VCaP (cell line): Measurements from ENCODE around the gene KCND2.
A peak's percentile ranks its signal among the peaks of the same experiment; 100 is the strongest.
"Not testable (repeated sequence)": the region's sequence is repeated elsewhere in the genome, so short reads cannot be mapped to it uniquely, and the experiment has no call there.

Source experiments
- H3K27ac ChIP-seq: fragments of 450-650 bp; 2 replicates; pipeline ENCODE4 v1.5.1; 2017
- TF ChIP-seq, protein P1 (sequence below): fragments of 450-650 bp; conservative IDR thresholded peaks from 2 replicates; pipeline ENCODE4 v1.5.1; 2017; ENCODE audit warnings: mild to moderate bottlenecking, moderate library complexity

Gene KCND2

DNA sequence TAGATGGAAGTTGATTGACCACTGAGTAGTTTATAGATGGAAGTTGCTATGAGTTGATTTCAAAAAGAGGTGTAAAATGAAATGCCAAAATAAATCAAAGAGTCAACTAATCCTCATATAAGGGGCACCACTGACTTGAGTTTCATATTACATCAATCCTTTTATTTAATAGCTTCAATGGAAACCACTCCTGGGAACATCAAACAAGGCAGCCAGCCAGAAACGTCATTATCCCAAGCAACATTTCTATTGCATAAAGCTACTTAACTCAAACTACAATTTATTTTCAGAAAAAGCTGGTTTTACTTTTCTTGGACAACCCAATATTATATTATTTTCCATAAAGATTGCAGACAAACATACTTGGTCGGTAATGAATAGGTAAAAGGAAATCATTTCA lies 422.9 kb downstream of the KCND2 start:
- H3K27ac ChIP-seq: no peak overlapping the region
- TF ChIP-seq, protein P1, sequence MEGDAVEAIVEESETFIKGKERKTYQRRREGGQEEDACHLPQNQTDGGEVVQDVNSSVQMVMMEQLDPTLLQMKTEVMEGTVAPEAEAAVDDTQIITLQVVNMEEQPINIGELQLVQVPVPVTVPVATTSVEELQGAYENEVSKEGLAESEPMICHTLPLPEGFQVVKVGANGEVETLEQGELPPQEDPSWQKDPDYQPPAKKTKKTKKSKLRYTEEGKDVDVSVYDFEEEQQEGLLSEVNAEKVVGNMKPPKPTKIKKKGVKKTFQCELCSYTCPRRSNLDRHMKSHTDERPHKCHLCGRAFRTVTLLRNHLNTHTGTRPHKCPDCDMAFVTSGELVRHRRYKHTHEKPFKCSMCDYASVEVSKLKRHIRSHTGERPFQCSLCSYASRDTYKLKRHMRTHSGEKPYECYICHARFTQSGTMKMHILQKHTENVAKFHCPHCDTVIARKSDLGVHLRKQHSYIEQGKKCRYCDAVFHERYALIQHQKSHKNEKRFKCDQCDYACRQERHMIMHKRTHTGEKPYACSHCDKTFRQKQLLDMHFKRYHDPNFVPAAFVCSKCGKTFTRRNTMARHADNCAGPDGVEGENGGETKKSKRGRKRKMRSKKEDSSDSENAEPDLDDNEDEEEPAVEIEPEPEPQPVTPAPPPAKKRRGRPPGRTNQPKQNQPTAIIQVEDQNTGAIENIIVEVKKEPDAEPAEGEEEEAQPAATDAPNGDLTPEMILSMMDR: no peak

GRCh38 chr7:120700796-120701195 lies 427.8 kb downstream of the KCND2 start:
- TF ChIP-seq, protein P1: no peak
- H3K27ac ChIP-seq: no peak overlapping the region

GRCh38 chr7:120702408-120702807 lies 429.4 kb downstream of the KCND2 start:
- H3K27ac ChIP-seq: not testable (repeated sequence)

GRCh38 chr7:120703585-120704240 lies 430.7 kb downstream of the KCND2 start:
- TF ChIP-seq, protein P1: no peak
- H3K27ac ChIP-seq: no peak overlapping the region

- TF ChIP-seq, protein P1: no peak
- H3K27ac ChIP-seq: peak overlapping the region; percentile 68
These were observed 436.4 kb downstream of the KCND2 start for GRCh38 chr7:120709252-120709971.

DNA sequence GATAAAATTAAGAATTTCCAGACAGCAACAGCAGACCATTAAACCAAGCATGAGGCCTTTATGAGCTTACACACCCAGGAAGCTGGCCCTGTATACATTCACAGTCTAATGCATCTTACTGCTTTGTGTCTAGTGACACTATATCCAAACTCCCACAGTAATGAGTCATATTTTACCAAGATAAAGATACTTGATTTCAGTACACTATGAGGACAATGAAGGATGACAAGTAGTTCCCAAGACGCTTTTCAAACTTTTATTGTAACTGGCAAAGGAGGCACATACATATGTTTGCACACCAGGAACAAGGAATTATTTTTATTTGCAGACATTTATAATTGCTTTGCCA lies 437.0 kb downstream of the KCND2 start:
- H3K27ac ChIP-seq: peak overlapping the region; percentile 68
- TF ChIP-seq, protein P1: no peak

GRCh38 chr7:120714945-120715344 lies 442.0 kb downstream of the KCND2 start:
- H3K27ac ChIP-seq: no peak overlapping the region
- TF ChIP-seq, protein P1: no peak

DNA sequence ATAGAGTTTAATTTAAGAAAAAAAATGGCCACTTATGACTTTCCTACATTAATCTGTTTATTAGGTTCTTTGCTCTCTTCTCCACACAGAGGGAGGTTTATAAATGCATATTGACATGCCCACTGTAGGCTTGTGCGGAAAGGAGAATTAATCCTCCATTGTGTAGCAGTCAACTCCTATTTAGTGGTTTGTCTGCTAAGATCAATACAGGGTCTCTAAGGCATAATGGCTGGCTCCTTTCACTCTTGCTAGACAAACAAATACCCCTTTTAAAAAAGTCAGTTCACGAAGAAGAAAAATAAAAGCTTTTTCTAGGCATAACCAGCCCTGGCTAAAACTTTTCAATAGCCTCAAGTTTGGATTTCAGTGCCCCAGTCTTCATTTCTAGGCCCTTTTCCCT lies 443.3 kb downstream of the KCND2 start:
- TF ChIP-seq, protein P1: no peak
- no peak overlapping the region for H3K27ac ChIP-seq
